Vagina (tissue), 2 donors: ENCODE data around the gene KMT2C.
"Not testable (repeated sequence)": the region's sequence is repeated elsewhere in the genome, so short reads cannot be mapped to it uniquely, and the experiment has no call there.

Source experiments
- POLR2AphosphoS5 ChIP-seq, 2 donors: sonication (generic); formaldehyde crosslinking; IDR thresholded peaks; one replicate each; pipeline ENCODE4 v1.9.0; 2017; ENCODE audit warnings: antibody characterized with exemption in 2 of 2, mild to moderate bottlenecking in 2 of 2, low read depth in 1 of 2; ENCODE audit not compliant: insufficient read depth in 1 of 2
- TF ChIP-seq, protein P1 (sequence below), 3 experiments: fragments of 450-650 bp in 2 of 3; fragments of 200-600 bp in 1 of 3; sonication (generic) in 1 of 3; IDR thresholded peaks; one replicate each; pipeline ENCODE4 v1.5.1; 2017 to 2019; ENCODE audit warnings: antibody characterized with exemption in 3 of 3, mild to moderate bottlenecking in 2 of 3, moderate library complexity in 2 of 3

DNA sequence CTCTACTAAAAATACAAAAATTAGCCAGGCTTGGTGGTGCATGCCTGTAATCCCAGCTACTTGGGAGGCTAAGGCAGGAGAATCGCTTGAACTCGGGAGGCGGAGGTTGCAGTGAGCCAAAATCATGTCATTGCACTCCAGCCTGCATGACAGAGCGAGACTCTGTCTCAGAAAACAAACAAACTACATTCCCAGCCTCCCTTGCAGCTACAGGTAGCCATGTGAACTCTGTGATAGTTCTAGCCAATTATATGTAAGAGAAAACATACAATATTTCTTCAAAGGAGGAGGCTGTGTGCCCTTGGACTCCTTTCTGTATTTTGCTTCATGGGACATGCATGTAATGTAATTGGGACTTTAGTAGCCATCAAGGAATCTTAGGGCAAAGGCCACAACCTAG lies 12.6 kb downstream of the KMT2C start:
- TF ChIP-seq, protein P1, sequence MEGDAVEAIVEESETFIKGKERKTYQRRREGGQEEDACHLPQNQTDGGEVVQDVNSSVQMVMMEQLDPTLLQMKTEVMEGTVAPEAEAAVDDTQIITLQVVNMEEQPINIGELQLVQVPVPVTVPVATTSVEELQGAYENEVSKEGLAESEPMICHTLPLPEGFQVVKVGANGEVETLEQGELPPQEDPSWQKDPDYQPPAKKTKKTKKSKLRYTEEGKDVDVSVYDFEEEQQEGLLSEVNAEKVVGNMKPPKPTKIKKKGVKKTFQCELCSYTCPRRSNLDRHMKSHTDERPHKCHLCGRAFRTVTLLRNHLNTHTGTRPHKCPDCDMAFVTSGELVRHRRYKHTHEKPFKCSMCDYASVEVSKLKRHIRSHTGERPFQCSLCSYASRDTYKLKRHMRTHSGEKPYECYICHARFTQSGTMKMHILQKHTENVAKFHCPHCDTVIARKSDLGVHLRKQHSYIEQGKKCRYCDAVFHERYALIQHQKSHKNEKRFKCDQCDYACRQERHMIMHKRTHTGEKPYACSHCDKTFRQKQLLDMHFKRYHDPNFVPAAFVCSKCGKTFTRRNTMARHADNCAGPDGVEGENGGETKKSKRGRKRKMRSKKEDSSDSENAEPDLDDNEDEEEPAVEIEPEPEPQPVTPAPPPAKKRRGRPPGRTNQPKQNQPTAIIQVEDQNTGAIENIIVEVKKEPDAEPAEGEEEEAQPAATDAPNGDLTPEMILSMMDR (IDR thresholded peaks at IDR 0.05): not testable (repeated sequence)
- not testable (repeated sequence) for TF ChIP-seq POLR2AphosphoS5 (IDR thresholded peaks at IDR 0.05; ENCODE audit: insufficient read depth in 1 of 2, low read depth in 1 of 2)
